OCI-LY1 (cell line): ENCODE measurements around the gene MRTFB.

Experiments
- H2AFZ ChIP-seq: fragments of 200-600 bp; sonication (generic), shearing (Covaris generic); 2 replicates; pipeline ENCODE4 v1.6.0; 2014; ENCODE audit warnings: antibody characterized with exemption, mild to moderate bottlenecking, low read length
- H3F3A ChIP-seq: fragments of 200-600 bp; sonication (generic), shearing (Covaris generic); 2 replicates; pipeline ENCODE4 v1.6.0; 2014; ENCODE audit warnings: mild to moderate bottlenecking, antibody characterized with exemption, low read length, moderate library complexity; ENCODE audit not compliant: insufficient read depth
- H3K27ac ChIP-seq: fragments of 200-600 bp; sonication (generic); 2 replicates; pipeline ENCODE4 v1.5.1; 2014; ENCODE audit warnings: low read length, mixed run types, mild to moderate bottlenecking, low read depth; ENCODE audit not compliant: poor library complexity, severe bottlenecking
- H3K27me3 ChIP-seq: fragments of 200-600 bp; sonication (generic); 2 replicates; pipeline ENCODE4 v1.6.0; 2014; ENCODE audit warnings: antibody characterized with exemption, mild to moderate bottlenecking, low read length, moderate library complexity; ENCODE audit not compliant: insufficient read depth
- H3K36me3 ChIP-seq: fragments of 200-600 bp; sonication (generic); 2 replicates; pipeline ENCODE4 v1.6.1; 2014; ENCODE audit warnings: mild to moderate bottlenecking, antibody characterized with exemption, low read length, moderate library complexity, mixed read lengths; ENCODE audit not compliant: insufficient read depth
- H3K4me1 ChIP-seq: fragments of 200-600 bp; sonication (generic); 2 replicates; pipeline ENCODE4 v1.5.1; 2014; ENCODE audit warnings: mild to moderate bottlenecking, low read length, moderate library complexity; ENCODE audit not compliant: insufficient read depth, severe bottlenecking
- H3K4me2 ChIP-seq: fragments of 200-600 bp; sonication (generic), shearing (Covaris generic); 2 replicates; pipeline ENCODE4 v1.6.1; 2014; ENCODE audit warnings: low read length
- H3K4me3 ChIP-seq: fragments of 200-600 bp; sonication (generic); 2 replicates; pipeline ENCODE4 v1.5.1; 2014; ENCODE audit warnings: low read length, low read depth, mild to moderate bottlenecking, mixed read lengths; ENCODE audit not compliant: poor library complexity, severe bottlenecking
- H3K79me2 ChIP-seq: fragments of 200-600 bp; shearing (Covaris generic); 2 replicates; pipeline ENCODE4 v1.6.1; 2016; ENCODE audit warnings: mixed run types, low read length, mixed read lengths; ENCODE audit not compliant: insufficient read depth
- H3K9ac ChIP-seq: fragments of 200-600 bp; sonication (generic), shearing (Covaris generic); 2 replicates; pipeline ENCODE4 v1.6.1; 2014; ENCODE audit warnings: mild to moderate bottlenecking, low read length, mixed read lengths
- H3K9me2 ChIP-seq: fragments of 200-600 bp; sonication (generic), shearing (Covaris generic); 2 replicates; pipeline ENCODE4 v1.6.1; 2014; ENCODE audit warnings: low read depth, mild to moderate bottlenecking, low read length, mixed read lengths
- H3K9me3 ChIP-seq: fragments of 200-600 bp; shearing (Covaris generic); 2 replicates; pipeline ENCODE4 v1.6.1; 2014; ENCODE audit warnings: low read length, mixed read lengths
- H4K20me1 ChIP-seq: fragments of 200-600 bp; sonication (generic), shearing (Covaris generic); 2 replicates; pipeline ENCODE4 v1.6.0; 2016; ENCODE audit warnings: mild to moderate bottlenecking, low read length; ENCODE audit not compliant: insufficient read depth
- CTCF ChIP-seq: fragments of 200-600 bp; sonication (generic), shearing (Covaris generic); IDR thresholded peaks from 2 replicates; pipeline ENCODE4 v1.5.1; 2017; ENCODE audit warnings: mild to moderate bottlenecking, antibody characterized with exemption, low read length, moderate library complexity, mixed read lengths
- EZH2 ChIP-seq: fragments of 200-600 bp; sonication (generic), shearing (Covaris generic); IDR thresholded peaks from 2 replicates; pipeline ENCODE4 v1.8.0; 2017; ENCODE audit warnings: borderline replicate concordance, mixed run types, mild to moderate bottlenecking, antibody characterized with exemption, low read length, moderate library complexity, mixed read lengths

The MRTFB gene

DNA sequence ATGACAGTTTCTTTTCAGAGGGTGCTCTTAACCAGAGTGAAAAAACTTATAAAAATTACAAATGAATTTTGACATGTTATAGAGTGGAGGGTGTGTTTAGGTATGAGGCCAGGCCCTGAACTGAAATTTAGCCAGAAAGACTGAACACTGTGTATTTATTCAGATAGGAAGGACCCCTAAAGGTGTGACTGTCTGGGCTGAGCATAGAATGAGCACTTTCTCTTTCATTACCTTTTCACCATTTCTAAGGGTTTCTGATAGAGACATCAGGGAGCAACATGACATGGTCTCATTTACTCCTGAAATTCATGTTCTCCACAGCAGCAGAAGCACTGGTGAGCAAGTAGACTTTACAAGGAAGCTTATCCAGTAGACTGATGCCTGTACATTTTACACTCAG is 32.9 kb downstream of the MRTFB start:
- no peaks in the 10 kb centered on the region for H3K4me1 ChIP-seq
- no peaks in the 10 kb centered on the region for H4K20me1 ChIP-seq
- no peaks in the 10 kb centered on the region for H3F3A ChIP-seq
- no peak overlapping the region for H2AFZ ChIP-seq
- no peak overlapping the region for H3K4me2 ChIP-seq
- no peak overlapping the region for H3K9ac ChIP-seq
- no peak overlapping the region for H3K27ac ChIP-seq
- H3K79me2 ChIP-seq: peaks cover 8% of the 10 kb centered on the region
- H3K27me3 ChIP-seq: no peaks in the 10 kb centered on the region
- H3K4me3 ChIP-seq: no peak overlapping the region
- no peaks in the 10 kb centered on the region for H3K36me3 ChIP-seq
- no peaks in the 10 kb centered on the region for H3K9me3 ChIP-seq
- H3K9me2 ChIP-seq: no peaks in the 10 kb centered on the region
- TF ChIP-seq CTCF (no peak), EZH2 (no peak)

DNA sequence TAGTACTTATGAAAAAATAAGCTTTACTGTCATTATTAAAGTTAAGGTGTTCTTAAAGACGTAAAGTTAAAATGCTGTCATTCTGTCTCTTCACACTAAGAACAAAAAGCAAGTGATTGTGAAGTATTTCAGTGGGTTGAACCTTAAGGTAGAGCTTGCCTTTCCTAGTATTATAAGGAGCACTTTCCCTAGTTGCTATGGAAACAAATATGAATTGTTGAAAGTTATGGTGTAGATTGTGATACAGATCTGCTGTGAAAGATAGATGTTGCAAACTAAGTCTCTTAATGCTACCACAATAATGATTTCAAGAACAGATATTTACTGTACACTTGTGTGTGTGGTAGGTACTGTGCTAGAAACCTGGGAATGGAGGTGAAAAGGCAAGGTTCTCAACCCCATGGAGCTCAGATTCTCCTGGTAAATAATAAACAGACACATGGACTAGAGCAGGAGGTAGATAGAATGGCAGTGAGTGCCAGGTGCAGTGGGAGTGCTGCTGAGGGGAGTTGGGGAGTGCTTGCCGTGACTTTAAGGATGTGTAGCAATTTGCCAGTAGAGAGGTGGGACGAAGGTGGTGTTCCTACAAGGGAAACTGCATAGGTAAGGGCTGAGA is 34.7 kb downstream of the MRTFB start:
- no peak for TF ChIP-seq EZH2
- TF ChIP-seq CTCF: no peak
- peaks cover 1% of the 10 kb centered on the region for H3K79me2 ChIP-seq
- H3K36me3 ChIP-seq: no peaks in the 10 kb centered on the region
- H3K27me3 ChIP-seq: no peaks in the 10 kb centered on the region
- H3K9me2 ChIP-seq: no peaks in the 10 kb centered on the region
- H4K20me1 ChIP-seq: no peaks in the 10 kb centered on the region
- no peak overlapping the region for H2AFZ ChIP-seq
- no peaks in the 10 kb centered on the region for H3F3A ChIP-seq
- H3K4me2 ChIP-seq: no peak overlapping the region
- no peak overlapping the region for H3K9ac ChIP-seq
- no peaks in the 10 kb centered on the region for H3K9me3 ChIP-seq
- no peak overlapping the region for H3K4me3 ChIP-seq
- H3K27ac ChIP-seq: no peak overlapping the region
- no peaks in the 10 kb centered on the region for H3K4me1 ChIP-seq

DNA sequence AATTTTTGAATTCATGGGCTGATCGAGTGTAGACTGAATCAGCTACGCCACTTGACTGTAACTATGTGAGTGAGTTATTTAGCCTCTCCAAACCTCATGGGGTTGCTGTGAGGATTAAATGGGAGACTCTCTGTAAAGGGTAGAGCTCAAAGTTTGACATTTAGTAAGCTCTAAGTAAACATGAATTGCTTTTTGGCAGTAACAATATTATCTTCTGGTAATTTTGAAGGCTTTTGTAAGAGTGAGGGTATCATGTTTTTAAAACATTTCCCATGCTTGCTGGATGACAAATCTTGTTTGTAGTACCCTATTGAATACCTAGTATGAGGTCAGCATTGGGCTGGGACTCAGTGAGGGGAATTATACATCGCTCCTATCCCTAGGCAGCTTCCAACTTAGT is 35.3 kb downstream of the MRTFB start:
- no peaks in the 10 kb centered on the region for H3K9me2 ChIP-seq
- H3K36me3 ChIP-seq: no peaks in the 10 kb centered on the region
- no peak for TF ChIP-seq EZH2
- TF ChIP-seq CTCF: no peak
- H3K27me3 ChIP-seq: no peaks in the 10 kb centered on the region
- H3K9ac ChIP-seq: no peak overlapping the region
- H3K4me1 ChIP-seq: no peaks in the 10 kb centered on the region
- H2AFZ ChIP-seq: no peak overlapping the region
- H4K20me1 ChIP-seq: no peaks in the 10 kb centered on the region
- H3K27ac ChIP-seq: no peak overlapping the region
- no peaks in the 10 kb centered on the region for H3K79me2 ChIP-seq
- no peaks in the 10 kb centered on the region for H3K9me3 ChIP-seq
- no peak overlapping the region for H3K4me3 ChIP-seq
- H3F3A ChIP-seq: no peaks in the 10 kb centered on the region
- no peak overlapping the region for H3K4me2 ChIP-seq
